Activated CD4-positive, alpha-beta memory T cell treated with anti-CD3 and anti-CD28 coated beads for 36 hours (primary cell): ENCODE data around the gene NARS2. TPM values are rescaled to one million over a fixed set of nuclear protein-coding genes. Genes with fewer than 3 reads are reported as not detected.

Experiments used
- CTCF ChIA-PET: fragments of 350-600 bp; sonication (Branson Sonifier 250); formaldehyde crosslinking; loops from one replicate; lab custom pipeline; 2021; ENCODE audit warnings: antibody characterized with exemption, inconsistent platforms; lab: Charles Lee
- POLR2A ChIA-PET: fragments of 350-600 bp; sonication (Branson Sonifier 250); formaldehyde crosslinking; loops from one replicate; lab custom pipeline; 2021; ENCODE audit warnings: antibody characterized with exemption; lab: Charles Lee
- DNase-seq: peaks from one replicate; pipeline ENCODE4 v3.0.0-alpha.2; 2020
- H3K27ac Mint-ChIP-seq: one replicate; pipeline ENCODE4 v1.8.0; 2021; ENCODE audit warnings: mixed read lengths
- H3K27me3 Mint-ChIP-seq: one replicate; pipeline ENCODE4 v1.8.0; 2021; ENCODE audit warnings: mixed read lengths
- H3K36me3 Mint-ChIP-seq: one replicate; pipeline ENCODE4 v1.8.0; 2021; ENCODE audit warnings: mixed read lengths
- H3K4me1 Mint-ChIP-seq: one replicate; pipeline ENCODE4 v1.8.0; 2021; ENCODE audit warnings: low read depth, mixed read lengths
- H3K4me3 Mint-ChIP-seq: one replicate; pipeline ENCODE4 v1.8.0; 2021; ENCODE audit warnings: mild to moderate bottlenecking, mixed read lengths
- H3K9me3 Mint-ChIP-seq: one replicate; pipeline ENCODE4 v1.8.0; 2021; ENCODE audit warnings: mixed read lengths
- intact Hi-C: fragments of 100-400 bp; cut with micrococcal nuclease; formaldehyde crosslinking; loops from one replicate; pipeline ENCODE4 v1.15.1; 2023
- total RNA-seq, 2 experiments: library from RNA; stranded (reverse); gene quantifications; one replicate each; pipeline ENCODE4 v1.2.3, GENCODE V29; 2021

NARS2 gene
- total RNA-seq, 2 experiments from 2014 or later, result 22.7 to 24.6 TPM

DNA sequence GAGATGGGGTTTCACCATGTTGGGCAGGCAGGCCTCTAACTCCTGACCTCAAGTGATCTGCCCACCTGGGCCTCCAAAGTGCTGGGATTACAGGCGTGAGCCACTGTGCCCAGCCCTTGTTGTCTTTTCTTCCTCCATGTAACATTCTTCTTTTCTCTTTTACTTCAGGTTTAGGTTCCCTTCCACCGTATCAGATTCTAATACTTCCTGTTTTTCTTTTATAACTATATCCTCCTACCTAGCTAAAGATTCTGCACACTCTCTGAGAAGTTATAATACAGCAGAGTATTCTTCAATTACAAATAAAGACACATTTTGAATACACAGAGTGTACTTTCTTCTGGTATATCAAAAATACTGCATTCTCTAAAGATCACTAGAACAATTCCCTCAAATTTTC, 123.8 kb downstream of the NARS2 start:
- peaks cover 9% of the 10 kb centered on the region for H3K4me1 Mint-ChIP-seq
- no peak overlapping the region for H3K27ac Mint-ChIP-seq
- ChIA-PET POLR2A (no interaction called here), CTCF (no interaction called here)
- H3K27me3 Mint-ChIP-seq, result no peaks in the 10 kb centered on the region
- H3K36me3 Mint-ChIP-seq, result peaks cover 2% of the 10 kb centered on the region
- no peak overlapping the region for H3K4me3 Mint-ChIP-seq
- no peak for DNase-seq
- intact Hi-C loops, result no loop called here
- H3K9me3 Mint-ChIP-seq, result no peaks in the 10 kb centered on the region

DNA sequence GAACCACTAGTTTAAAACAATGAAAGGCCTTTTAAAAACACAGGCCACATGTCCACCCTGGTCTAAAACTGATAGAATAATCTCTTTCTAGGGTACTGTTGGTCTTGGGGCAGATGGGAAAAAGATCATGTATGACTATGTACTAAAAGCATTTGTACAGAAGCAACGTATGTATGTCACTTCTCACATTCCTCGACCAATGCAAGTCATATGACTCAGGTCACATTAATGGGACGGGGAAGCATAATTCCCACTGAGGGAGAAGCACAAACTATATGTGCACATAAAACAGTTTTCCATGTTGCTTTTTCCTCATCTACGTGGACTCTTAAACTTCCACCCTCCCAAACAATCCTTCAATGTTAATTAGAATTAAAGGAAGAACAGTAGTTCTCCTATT, 124.8 kb downstream of the NARS2 start:
- intact Hi-C loops, result no loop called here
- Mint-ChIP-seq H3K27ac (no peak overlapping the region), H3K9me3 (no peaks in the 10 kb centered on the region), H3K36me3 (peaks cover 2% of the 10 kb centered on the region), H3K4me1 (peaks cover 9% of the 10 kb centered on the region), H3K4me3 (no peak overlapping the region), H3K27me3 (no peaks in the 10 kb centered on the region)
- CTCF ChIA-PET, result no interaction called here
- DNase-seq, result no peak
- POLR2A ChIA-PET, result no interaction called here

DNA sequence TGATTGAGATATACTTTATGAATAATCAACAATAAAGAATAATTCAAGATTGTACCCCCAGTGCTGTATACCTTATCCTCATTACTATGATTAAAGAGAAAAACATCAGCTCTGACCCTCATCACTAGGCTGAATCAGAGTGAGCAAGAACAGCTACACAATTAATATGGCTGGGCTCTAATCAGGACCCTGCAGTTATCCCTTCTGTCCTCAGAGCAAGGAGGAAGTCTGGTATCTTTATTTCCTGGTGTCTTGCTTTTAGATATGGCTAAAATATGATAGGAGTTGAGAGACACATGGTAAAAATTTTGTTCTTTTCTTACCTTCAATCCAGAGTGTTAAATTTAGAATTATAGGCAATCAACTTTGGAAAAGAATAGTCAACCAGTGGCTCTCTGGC, 128.5 kb downstream of the NARS2 start:
- Mint-ChIP-seq H3K4me3 (no peak overlapping the region), H3K36me3 (peaks cover 15% of the 10 kb centered on the region), H3K9me3 (no peaks in the 10 kb centered on the region), H3K27ac (no peak overlapping the region), H3K27me3 (no peaks in the 10 kb centered on the region), H3K4me1 (no peaks in the 10 kb centered on the region)
- DNase-seq, result no peak
- intact Hi-C loops, result no loop called here
- POLR2A ChIA-PET, result no interaction called here
- CTCF ChIA-PET, result interaction anchor here (1.3 kb wide), 1 partner anchor 118 kb away, joined by 3 read pairs; no protein-coding TSS in a partner anchor

DNA sequence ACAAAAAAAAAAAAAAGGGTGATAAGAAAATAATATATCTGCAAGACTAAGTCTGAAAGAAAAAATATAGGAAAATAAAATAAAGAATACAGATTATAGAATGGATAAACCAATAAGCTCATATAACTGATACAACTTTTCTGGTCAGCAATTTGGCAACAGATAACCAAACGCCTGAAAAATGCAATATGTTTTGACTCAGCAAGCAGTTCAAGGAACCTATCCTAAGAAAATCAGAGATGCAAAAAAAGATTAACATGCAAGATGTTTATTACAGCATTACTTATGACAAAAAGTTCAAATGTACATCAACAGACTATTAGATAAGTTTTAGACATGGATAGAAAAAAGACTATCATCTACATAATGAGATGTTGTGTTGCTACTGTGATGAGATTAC, 129.9 kb downstream of the NARS2 start:
- ChIA-PET CTCF (no interaction called here), POLR2A (interaction anchor here (0.7 kb wide), 1 partner anchor 228 kb away, joined by 4 read pairs; no protein-coding TSS in a partner anchor)
- Mint-ChIP-seq H3K27me3 (no peaks in the 10 kb centered on the region), H3K36me3 (peaks cover 15% of the 10 kb centered on the region), H3K4me1 (no peaks in the 10 kb centered on the region), H3K4me3 (no peak overlapping the region), H3K9me3 (no peaks in the 10 kb centered on the region), H3K27ac (no peak overlapping the region)
- intact Hi-C loops, result no loop called here
- DNase-seq, result no peak

DNA sequence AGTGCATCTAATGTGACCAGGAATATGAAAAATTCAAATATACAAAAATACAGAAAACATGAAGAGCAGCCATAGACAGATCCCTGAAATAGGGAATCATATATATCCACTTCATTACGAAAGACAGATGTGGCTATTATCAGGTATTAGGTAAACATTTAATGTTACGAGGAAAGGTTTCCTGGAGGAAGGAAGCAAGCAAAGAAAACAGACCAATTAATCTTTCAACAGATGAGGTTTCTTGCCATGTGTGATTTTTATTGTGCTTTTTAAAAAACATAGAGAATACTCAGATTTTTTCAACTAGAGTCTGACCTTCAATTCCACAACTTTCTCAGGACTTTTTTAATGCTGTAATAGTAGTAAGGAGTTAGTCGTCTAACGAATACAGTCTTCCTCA, 132.7 kb downstream of the NARS2 start:
- Mint-ChIP-seq H3K4me1 (no peaks in the 10 kb centered on the region), H3K9me3 (no peaks in the 10 kb centered on the region), H3K27me3 (no peaks in the 10 kb centered on the region), H3K36me3 (peaks cover 19% of the 10 kb centered on the region), H3K27ac (no peak overlapping the region), H3K4me3 (no peak overlapping the region)
- intact Hi-C loops, result no loop called here
- ChIA-PET CTCF (no interaction called here), POLR2A (no interaction called here)
- DNase-seq, result no peak

DNA sequence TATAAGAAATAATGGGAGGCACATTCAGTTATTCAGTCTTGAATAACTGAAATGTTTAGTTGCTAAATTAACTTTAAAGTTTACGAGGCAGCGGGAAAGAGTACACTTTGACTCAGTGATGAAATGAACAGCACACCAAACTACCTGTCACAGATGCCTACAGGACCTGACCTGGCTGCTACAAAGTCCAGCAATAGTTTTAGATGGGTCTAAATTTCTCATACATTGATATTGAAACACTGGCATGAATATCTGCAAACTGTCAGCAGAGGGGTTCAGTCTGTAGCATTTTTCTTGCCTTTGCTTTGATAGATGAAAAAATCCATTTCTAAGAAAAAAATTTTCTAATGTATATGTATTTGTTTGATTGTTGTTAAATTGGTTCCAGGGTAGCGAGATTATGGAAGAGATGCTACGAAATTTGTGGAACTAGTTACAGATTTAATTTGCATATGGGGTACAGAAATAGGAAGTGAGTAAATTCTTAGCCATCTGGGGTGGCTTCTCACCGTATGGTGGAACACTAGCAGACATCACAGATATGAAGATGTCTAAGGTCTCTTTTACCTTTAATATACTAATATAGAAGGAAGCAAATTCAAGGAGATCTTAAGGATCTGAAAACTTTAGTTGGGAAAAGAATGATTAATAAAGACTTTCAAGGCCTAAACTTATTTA, 136.2 kb downstream of the NARS2 start:
- no peak for DNase-seq
- Mint-ChIP-seq H3K27ac (no peak overlapping the region), H3K9me3 (no peaks in the 10 kb centered on the region), H3K4me3 (no peak overlapping the region), H3K4me1 (no peaks in the 10 kb centered on the region), H3K36me3 (peaks cover 16% of the 10 kb centered on the region), H3K27me3 (no peaks in the 10 kb centered on the region)
- ChIA-PET CTCF (no interaction called here), POLR2A (no interaction called here)
- intact Hi-C loops, result no loop called here

DNA sequence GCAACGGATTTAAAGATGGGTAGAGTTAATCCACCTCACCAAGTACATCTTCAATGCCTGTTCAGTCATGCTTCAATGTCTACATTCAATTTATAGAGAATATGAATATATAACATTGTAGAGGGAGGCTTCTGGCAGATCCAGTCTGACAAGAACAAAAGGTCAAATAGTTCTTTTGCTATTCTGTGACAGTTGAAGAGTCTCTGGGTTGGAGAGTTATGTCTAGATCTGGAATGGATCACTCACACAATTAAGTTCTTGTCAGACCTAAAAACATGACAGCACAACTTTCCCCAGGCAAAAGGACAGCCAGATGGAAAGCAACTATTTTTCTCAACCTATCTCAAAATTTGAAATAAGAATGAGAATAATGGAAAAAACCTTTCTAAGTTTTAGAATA, 141.7 kb downstream of the NARS2 start:
- Mint-ChIP-seq H3K36me3 (peaks cover 8% of the 10 kb centered on the region), H3K27ac (no peak overlapping the region), H3K4me1 (peaks cover 13% of the 10 kb centered on the region), H3K9me3 (no peaks in the 10 kb centered on the region), H3K4me3 (no peak overlapping the region), H3K27me3 (no peaks in the 10 kb centered on the region)
- ChIA-PET POLR2A (no interaction called here), CTCF (interaction anchor here (0.6 to 4.8 kb wide), 3 partner anchors 131 to 304 kb away, joined by 3 to 26 read pairs (median 4); no protein-coding TSS in a partner anchor)
- intact Hi-C loops, result no loop called here
- no peak for DNase-seq

DNA sequence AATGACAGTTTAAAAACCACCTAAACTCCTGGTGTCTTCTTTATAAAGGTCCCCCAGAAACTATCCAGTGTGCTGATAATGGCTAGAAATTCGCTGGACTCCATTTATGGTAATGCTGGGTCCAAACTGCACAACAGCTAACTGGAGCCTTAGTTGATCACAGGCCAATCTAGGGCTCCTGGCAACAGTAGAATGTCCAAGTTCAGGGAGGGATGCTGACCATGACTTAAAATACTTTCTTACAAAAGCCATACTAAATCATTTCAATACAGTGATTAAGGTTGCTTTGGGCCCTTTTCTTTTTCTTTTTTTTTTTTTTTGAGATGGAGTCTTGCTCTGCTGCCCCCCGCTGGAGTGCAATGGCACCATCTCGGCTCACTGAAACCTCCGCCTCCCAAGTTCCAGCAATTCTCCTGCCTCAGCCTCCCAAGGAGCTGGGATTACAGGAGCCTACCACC, 142.6 kb downstream of the NARS2 start:
- peaks cover 21% of the 10 kb centered on the region for H3K4me1 Mint-ChIP-seq
- H3K27me3 Mint-ChIP-seq, result no peaks in the 10 kb centered on the region
- no peak overlapping the region for H3K4me3 Mint-ChIP-seq
- intact Hi-C loops, result no loop called here
- ChIA-PET POLR2A (no interaction called here), CTCF (interaction anchor here (0.6 to 7.8 kb wide), 5 partner anchors 12 to 303 kb away, joined by 3 to 49 read pairs (median 4); partner anchors contain the start of gene GAB2)
- H3K36me3 Mint-ChIP-seq, result peaks cover 5% of the 10 kb centered on the region
- DNase-seq, result no peak
- H3K9me3 Mint-ChIP-seq, result no peaks in the 10 kb centered on the region
- H3K27ac Mint-ChIP-seq, result no peak overlapping the region

DNA sequence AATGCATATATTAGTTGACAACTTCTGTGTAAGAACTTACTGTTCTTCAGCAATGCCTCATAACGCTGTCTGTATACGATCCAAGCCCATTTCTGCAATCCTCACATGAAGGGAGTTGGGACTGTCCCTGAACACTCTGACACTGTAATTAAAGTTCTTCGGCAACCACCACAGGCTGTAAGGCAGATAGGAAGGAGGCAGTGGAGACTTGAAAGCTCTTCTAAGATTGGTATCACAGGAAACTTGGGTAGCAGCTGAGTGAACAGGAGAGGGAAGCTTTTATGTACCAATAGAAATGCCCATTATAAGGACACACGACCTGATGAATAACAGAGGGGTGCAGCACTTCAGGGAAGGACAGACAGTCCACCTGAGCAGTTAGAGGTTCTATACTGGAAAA, 145.0 kb downstream of the NARS2 start:
- peaks cover 41% of the 10 kb centered on the region for H3K4me1 Mint-ChIP-seq
- H3K9me3 Mint-ChIP-seq, result no peaks in the 10 kb centered on the region
- intact Hi-C loops, result no loop called here
- no peak overlapping the region for H3K27ac Mint-ChIP-seq
- no peaks in the 10 kb centered on the region for H3K27me3 Mint-ChIP-seq
- peaks cover 4% of the 10 kb centered on the region for H3K36me3 Mint-ChIP-seq
- ChIA-PET CTCF (interaction anchor here (1.4 to 7.8 kb wide), 3 partner anchors 10 to 134 kb away, joined by 4 to 49 read pairs (median 26); partner anchors contain the start of gene GAB2), POLR2A (no interaction called here)
- H3K4me3 Mint-ChIP-seq, result no peak overlapping the region
- no peak for DNase-seq

DNA sequence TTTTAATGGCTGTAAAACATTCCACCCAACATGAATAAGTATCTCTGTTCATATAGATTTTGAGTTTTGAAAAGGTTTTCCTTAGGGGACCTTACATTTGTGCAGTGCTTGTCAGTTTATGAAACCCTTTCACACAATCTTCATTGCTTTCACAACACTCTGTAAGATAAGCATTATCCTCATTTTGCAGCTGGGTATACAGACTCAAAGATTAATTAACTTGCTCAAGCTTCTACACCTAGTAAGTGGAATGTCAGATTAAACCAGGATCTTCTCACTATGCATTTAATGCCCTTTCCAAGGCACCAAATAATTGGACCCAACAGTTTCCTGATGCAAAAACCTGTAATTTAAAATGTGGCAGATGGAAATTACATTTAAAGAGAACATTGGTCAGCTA, 145.5 kb downstream of the NARS2 start:
- Mint-ChIP-seq H3K4me3 (no peak overlapping the region), H3K27ac (no peak overlapping the region), H3K36me3 (peaks cover 4% of the 10 kb centered on the region), H3K27me3 (no peaks in the 10 kb centered on the region), H3K4me1 (peaks cover 46% of the 10 kb centered on the region), H3K9me3 (no peaks in the 10 kb centered on the region)
- intact Hi-C loops, result no loop called here
- DNase-seq, result no peak
- ChIA-PET CTCF (interaction anchor here (1.4 to 7.8 kb wide), 3 partner anchors 10 to 135 kb away, joined by 4 to 49 read pairs (median 26); partner anchors contain the start of gene GAB2), POLR2A (no interaction called here)

DNA sequence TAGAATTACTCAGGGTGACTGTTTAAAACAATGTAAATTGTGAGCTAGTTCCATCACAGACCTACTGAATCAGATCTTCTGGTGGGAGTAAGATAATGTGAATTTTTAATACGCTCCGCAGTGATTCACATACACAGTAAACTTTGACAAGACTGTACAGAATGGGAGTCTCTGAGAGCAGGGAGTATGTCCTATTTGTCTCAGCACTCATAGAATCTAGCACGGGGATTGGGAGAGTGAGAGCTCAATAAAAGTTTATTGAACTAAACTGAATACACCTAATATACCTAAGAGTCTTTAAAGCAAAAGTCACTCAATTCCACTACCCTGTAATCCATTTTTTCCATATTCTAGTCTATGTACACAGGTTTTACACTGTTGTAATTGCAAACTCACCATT, 145.9 kb downstream of the NARS2 start:
- ChIA-PET CTCF (interaction anchor here (1.4 to 7.8 kb wide), 3 partner anchors 11 to 135 kb away, joined by 4 to 49 read pairs (median 26); partner anchors contain the start of gene GAB2), POLR2A (no interaction called here)
- no peak for DNase-seq
- Mint-ChIP-seq H3K9me3 (no peaks in the 10 kb centered on the region), H3K4me3 (no peak overlapping the region), H3K27ac (no peak overlapping the region), H3K36me3 (peaks cover 4% of the 10 kb centered on the region), H3K27me3 (no peaks in the 10 kb centered on the region), H3K4me1 (peaks cover 48% of the 10 kb centered on the region)
- intact Hi-C loops, result no loop called here

DNA sequence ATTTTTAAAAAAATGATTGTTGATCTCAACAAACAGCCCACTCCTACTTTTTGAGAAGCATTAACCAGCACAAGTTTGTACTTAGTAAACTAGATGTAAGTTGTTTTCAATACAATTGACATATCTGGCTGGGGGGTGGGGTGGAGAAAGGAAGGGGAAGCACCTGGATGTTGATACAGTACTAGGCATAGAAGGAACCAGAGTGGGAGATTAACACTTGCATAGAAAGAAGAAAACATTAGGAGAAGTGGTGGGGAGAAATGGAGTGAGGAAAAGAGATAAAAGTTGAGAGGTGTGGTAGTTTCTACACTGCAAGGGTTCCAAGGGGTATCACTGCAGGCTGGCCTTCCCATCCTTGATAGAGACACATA, 146.4 kb downstream of the NARS2 start:
- H3K4me3 Mint-ChIP-seq, result no peak overlapping the region
- CTCF ChIA-PET, result interaction anchor here (4.8 to 7.8 kb wide), 2 partner anchors 11 to 136 kb away, joined by 26 to 49 read pairs; partner anchors contain the start of gene GAB2
- H3K4me1 Mint-ChIP-seq, result peaks cover 48% of the 10 kb centered on the region
- no peaks in the 10 kb centered on the region for H3K9me3 Mint-ChIP-seq
- no peak for DNase-seq
- H3K27ac Mint-ChIP-seq, result no peak overlapping the region
- intact Hi-C loops, result no loop called here
- peaks cover 4% of the 10 kb centered on the region for H3K36me3 Mint-ChIP-seq
- POLR2A ChIA-PET, result no interaction called here
- no peaks in the 10 kb centered on the region for H3K27me3 Mint-ChIP-seq
